Measurements from ENCODE around the gene PLIN4.

Gene PLIN4

GRCh38 chr19:4471403-4472173 is 46.7 kb downstream of the PLIN4 start:
- TF ChIP-seq, protein P1, sequence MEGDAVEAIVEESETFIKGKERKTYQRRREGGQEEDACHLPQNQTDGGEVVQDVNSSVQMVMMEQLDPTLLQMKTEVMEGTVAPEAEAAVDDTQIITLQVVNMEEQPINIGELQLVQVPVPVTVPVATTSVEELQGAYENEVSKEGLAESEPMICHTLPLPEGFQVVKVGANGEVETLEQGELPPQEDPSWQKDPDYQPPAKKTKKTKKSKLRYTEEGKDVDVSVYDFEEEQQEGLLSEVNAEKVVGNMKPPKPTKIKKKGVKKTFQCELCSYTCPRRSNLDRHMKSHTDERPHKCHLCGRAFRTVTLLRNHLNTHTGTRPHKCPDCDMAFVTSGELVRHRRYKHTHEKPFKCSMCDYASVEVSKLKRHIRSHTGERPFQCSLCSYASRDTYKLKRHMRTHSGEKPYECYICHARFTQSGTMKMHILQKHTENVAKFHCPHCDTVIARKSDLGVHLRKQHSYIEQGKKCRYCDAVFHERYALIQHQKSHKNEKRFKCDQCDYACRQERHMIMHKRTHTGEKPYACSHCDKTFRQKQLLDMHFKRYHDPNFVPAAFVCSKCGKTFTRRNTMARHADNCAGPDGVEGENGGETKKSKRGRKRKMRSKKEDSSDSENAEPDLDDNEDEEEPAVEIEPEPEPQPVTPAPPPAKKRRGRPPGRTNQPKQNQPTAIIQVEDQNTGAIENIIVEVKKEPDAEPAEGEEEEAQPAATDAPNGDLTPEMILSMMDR (IDR thresholded peaks at IDR 0.05; ENCODE audit: low read depth, low read length), result no peak
- DNase-seq (ENCODE audit: extremely low read depth, low read depth), result peak; percentile 100

DNA sequence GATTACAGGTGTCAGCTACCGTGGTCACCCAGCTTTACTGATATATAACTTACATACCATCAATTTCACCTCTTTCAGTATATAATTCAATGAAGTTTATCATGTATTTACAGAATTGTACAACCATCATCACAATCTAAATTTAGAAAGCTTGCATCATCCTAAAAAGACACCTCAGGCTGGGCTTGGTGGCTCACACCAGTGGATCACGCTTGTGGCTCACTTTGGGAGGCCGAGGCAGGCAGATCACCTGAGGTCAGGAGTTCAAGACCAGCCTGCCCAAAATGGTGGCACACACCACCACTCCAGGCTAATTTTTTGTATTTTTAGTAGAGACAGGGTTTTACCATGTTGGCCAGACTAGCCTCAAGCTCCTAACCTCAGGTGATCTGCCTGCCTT is 50.5 kb downstream of the PLIN4 start:
- no peak for DNase-seq (ENCODE audit: extremely low read depth, low read depth)
- TF ChIP-seq, protein P1 (IDR thresholded peaks at IDR 0.05; ENCODE audit: low read depth, low read length), result no peak

GRCh38 chr19:4464815-4465581 is 53.3 kb downstream of the PLIN4 start:
- no peak for DNase-seq (ENCODE audit: extremely low read depth, low read depth)
- TF ChIP-seq, protein P1 (IDR thresholded peaks at IDR 0.05; ENCODE audit: low read depth, low read length), result no peak

- TF ChIP-seq, protein P1 (IDR thresholded peaks at IDR 0.05; ENCODE audit: low read depth, low read length), result no peak
- peak; percentile 98 for DNase-seq (ENCODE audit: extremely low read depth, low read depth)
Measured at GRCh38 chr19:4457654-4458395, 60.5 kb downstream of the PLIN4 start, which contains the start of gene UBXN6. Gene UBXN6, minus strand, starts transcription at chr19:4457794. Its CDS starts 97 bp downstream, at chr19:4457697.

DNA sequence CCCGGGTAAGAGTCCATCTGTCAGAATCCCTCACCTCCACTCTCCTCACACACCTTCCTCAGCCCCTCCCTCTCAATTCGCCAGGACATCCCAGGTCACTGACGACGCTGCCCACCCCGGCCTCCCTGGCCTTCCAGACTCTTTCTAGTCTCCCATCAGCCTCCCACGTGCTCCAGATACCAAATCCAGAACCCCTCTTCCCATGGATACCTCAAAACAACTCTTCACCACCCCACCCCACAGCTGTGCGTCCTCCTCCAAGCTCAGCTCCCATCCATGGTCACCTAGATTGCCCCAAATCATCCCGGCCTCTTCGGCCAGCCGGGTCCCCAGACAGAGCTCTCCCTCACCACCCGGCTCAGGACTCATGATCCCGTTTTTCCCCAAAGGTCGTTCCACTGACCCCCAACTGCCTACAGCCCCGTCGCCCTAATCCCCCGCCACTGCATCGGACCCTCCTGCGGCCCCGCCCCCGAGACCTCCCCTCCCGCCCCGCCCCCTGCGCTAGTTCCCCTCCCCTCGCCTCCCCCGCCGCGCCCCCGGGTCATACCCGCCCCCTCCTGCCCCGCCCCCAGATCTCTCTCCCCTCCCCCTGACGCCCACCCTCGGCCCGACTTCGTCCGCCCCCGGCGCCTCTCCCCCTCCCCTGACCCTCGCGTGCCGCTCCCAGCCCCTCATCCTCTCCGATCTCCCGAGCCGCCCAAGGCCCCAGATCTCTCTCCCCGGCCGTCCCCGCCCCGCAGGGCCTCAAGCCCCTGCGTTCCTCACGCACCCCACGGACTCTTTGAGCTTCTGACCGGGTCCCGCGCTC is 61.2 kb downstream of the PLIN4 start:
- TF ChIP-seq, protein P1 (IDR thresholded peaks at IDR 0.05; ENCODE audit: low read depth, low read length), result no peak
- peak; percentile 42 for DNase-seq (ENCODE audit: extremely low read depth, low read depth)

- TF ChIP-seq, protein P1 (IDR thresholded peaks at IDR 0.05; ENCODE audit: low read depth, low read length), result no peak
- DNase-seq (ENCODE audit: extremely low read depth, low read depth), result no peak
Measured at GRCh38 chr19:4456476-4456842, 61.8 kb downstream of the PLIN4 start.
